GM19023 (cell line): ENCODE measurements around the gene PGAP1.
"Not testable (repeated sequence)": the region's sequence is repeated elsewhere in the genome, so short reads cannot be mapped to it uniquely, and the experiment has no call there.

ENCODE experiments used
- ATAC-seq: cut with Tn5 transposase; IDR thresholded peaks from one replicate; pipeline ENCODE4 v1.9.1; 2021; ENCODE audit warnings: mild to moderate bottlenecking, moderate library complexity; ENCODE audit not compliant: unreplicated experiment

PGAP1 gene

GRCh38 chr2:196952936-196953335, 26.4 kb upstream of the PGAP1 start:
- ATAC-seq, result no peak

GRCh38 chr2:196951973-196952372, 25.5 kb upstream of the PGAP1 start:
- no peak for ATAC-seq

- ATAC-seq, result no peak
Observed at GRCh38 chr2:196949116-196949515, 22.6 kb upstream of the PGAP1 start.

- peak; percentile 85 for ATAC-seq
Observed at GRCh38 chr2:196944570-196944969, 18.1 kb upstream of the PGAP1 start.

GRCh38 chr2:196941398-196942078, 15.0 kb upstream of the PGAP1 start:
- ATAC-seq, result no peak

- no peak for ATAC-seq
Observed at GRCh38 chr2:196939371-196939770, 12.9 kb upstream of the PGAP1 start.

GRCh38 chr2:196935432-196935831, 8.9 kb upstream of the PGAP1 start:
- ATAC-seq, result no peak

GRCh38 chr2:196934672-196935071, 8.2 kb upstream of the PGAP1 start:
- no peak for ATAC-seq

- no peak for ATAC-seq
Observed at GRCh38 chr2:196931555-196931954, 5.0 kb upstream of the PGAP1 start.

- ATAC-seq, result no peak
Observed at GRCh38 chr2:196927376-196928225, 1.1 kb upstream of the PGAP1 start.

GRCh38 chr2:196925768-196926561, 542 bp downstream of the PGAP1 start:
- ATAC-seq, result peak; percentile 42

- ATAC-seq, result no peak
Observed at GRCh38 chr2:196925051-196925767, 1.3 kb downstream of the PGAP1 start.

GRCh38 chr2:196924051-196924450, 2.5 kb downstream of the PGAP1 start:
- ATAC-seq, result no peak

- ATAC-seq, result no peak
Observed at GRCh38 chr2:196918927-196919326, 7.6 kb downstream of the PGAP1 start.

- no peak for ATAC-seq
Observed at GRCh38 chr2:196917802-196918201, 8.7 kb downstream of the PGAP1 start.

- ATAC-seq, result peak; percentile 33
Observed at GRCh38 chr2:196915507-196916189, 10.9 kb downstream of the PGAP1 start.

- peak; percentile 88 for ATAC-seq
Observed at GRCh38 chr2:196914867-196915460, 11.5 kb downstream of the PGAP1 start.

- no peak for ATAC-seq
Observed at GRCh38 chr2:196913691-196914090, 12.8 kb downstream of the PGAP1 start.

GRCh38 chr2:196905365-196905764, 21.1 kb downstream of the PGAP1 start:
- not testable (repeated sequence) for ATAC-seq

GRCh38 chr2:196902828-196903227, 23.7 kb downstream of the PGAP1 start:
- ATAC-seq, result no peak
